GM19240 (cell line): Measurements from ENCODE around the gene PARD3B.

Experiments
- DNase-seq: peaks from one replicate; pipeline ENCODE4 v3.0.0; 2011; ENCODE audit warnings: low spot score; ENCODE audit not compliant: insufficient read length

Gene PARD3B

DNA sequence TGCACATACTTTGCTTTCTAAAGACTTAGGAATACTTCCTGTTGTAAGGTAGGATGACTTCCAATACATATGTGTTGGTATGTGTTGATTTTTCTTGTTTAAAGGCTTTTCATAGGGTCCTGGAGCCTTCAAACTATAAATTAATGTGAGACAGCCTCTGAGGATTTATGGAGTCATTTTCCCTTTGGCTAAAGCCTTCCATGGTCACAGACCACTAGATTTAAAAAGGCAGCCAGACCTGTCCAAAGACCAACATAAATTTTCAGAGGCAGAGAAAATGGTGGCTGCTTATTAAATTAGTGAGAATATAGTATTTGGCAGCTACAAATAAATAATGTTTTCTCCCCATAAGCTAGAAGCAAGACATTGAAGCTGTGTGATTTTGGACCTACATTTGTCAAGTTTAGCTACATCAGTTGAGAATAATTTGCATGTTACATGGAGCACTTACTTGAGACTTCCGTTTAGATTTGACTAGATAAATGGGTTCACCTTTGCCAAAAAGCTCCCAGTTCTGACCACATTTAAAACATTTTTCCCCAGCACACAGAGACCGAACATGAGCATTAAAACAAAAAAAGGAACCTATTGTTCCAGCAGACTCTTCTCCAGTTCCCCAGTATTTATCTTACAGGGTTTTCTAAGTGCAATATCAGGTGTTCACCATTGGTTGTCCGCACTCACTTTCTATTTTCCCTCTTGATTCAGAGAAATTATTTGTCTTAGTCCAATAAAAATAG lies 402.9 kb downstream of the PARD3B start:
- DNase-seq: no peak

DNA sequence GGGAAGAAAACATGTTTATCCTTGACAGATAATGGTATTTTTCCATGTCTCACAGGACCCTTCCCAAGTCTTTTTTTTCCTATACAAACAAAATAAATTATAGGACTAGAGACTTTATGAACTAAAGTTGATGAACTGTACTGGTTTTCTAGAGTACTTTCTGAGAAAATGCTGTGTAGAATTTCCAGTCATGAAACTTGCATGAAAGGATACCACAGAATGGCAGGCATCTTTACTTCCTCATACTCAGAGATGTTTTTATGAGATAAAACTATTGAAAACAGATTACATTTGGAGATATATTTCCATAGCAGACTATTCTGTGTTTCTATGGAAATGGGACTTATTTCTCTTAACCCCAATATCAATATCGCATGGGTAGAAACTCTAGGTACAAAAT lies 403.5 kb downstream of the PARD3B start:
- no peak for DNase-seq

DNA sequence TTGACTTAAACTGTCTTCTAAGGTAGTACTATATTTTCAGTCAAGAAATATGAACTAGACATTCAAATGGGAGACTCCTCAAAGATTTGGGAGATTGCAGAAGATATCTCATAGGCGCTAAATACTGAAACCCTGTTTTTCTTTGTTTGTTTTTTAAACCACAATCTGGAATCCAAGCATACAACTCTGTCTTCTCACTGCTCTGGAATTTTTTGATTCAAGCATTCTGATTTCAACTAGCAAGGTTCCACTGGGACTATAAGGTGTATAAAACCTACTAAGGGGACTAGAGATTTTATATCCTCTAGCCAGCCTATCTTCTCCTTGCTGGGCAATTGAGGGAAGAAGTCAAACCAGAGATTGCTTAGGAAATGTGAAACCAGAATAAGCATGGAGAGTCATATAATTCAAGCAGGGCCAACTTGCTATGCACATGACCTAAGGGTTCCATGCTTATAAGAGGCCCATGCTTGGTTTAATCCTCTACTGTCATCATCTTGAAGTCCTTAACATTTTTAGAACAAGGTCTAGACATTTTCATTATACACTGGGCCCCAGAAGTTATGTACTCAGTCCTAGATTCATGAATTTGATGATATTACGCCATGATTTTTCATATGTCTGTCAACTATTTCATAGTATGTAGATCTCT lies 405.5 kb downstream of the PARD3B start:
- no peak for DNase-seq

GRCh38 chr2:204958371-204958770 lies 413.1 kb downstream of the PARD3B start:
- DNase-seq: no peak

- DNase-seq: no peak
Measured at GRCh38 chr2:204964414-204964813, 419.1 kb downstream of the PARD3B start.

DNA sequence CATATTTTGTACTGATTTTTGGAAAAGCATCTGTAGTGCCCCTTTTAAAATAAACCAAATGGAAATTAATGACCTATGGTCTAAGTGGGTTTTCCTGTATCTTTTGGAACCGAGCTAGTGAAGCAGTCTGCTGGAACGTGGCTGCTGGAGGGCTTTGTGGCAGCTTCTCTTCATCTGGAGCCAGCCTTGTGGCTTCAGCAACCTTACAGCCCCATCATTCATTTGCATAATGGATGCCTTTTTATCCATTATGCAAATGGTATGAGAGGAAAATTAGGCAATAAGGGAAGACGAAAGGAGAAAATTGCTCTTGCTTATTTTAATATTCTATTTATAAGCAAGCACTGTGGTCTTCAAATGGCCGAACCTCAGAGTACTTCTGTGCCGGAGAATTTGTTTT lies 421.0 kb downstream of the PARD3B start:
- no peak for DNase-seq

DNA sequence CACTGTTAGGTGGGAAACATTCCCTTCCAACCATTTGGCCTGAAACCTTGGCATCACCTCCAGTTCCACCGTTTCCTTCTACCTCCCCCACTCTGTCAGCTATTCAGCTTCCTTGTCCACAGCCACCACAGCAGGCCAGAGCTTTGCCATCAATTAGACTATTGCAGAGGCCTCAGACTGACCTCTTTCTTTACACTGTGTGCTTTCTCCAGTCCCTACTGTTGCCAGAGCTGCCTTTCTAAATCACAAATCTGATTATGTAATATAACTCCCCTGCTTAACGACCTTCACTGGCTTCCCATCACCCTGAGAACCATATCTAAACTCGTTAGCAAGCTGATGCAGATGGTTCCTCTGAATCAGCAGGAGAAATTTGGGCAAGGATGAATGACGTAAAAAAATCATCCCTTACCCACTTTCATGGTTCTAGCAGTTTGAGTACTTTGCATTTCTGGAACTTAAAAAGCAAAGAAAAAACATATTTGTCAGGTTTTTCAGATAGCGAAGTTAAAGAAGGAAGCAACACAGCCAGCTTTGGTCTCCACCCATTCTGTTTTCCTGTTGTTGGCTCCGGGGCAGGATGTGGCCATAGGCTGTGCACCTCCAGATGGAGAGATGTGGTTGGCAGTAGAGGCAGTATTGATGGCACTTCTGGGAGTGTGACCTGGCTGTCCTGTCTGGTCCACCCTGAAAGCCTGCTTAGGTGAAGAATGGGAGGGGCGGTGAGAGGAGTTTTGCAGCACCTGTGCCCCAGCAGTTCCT lies 422.1 kb downstream of the PARD3B start:
- DNase-seq: no peak

GRCh38 chr2:204971206-204971907 lies 426.1 kb downstream of the PARD3B start:
- no peak for DNase-seq

DNA sequence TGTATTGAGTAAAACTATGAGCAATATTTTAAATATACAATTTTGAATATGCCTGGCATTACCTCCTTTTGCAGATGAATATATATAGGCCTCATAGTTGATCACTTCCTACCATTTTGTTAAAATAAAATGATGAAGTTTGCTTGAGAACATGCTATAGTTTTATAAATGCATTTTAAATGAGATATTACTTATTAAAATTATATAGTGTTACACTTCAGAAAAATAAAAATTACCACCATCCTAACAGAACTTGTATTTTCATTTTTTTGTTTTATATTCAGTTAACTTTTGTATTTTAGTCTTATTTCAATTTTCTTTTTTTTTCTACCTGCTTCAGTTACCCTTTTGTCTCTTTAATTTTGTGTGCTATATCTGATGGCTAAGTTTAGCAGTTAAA lies 426.9 kb downstream of the PARD3B start:
- DNase-seq: no peak

- no peak for DNase-seq
Measured at GRCh38 chr2:204972606-204973336, 427.5 kb downstream of the PARD3B start.

GRCh38 chr2:204973616-204974015 lies 428.3 kb downstream of the PARD3B start:
- no peak for DNase-seq

GRCh38 chr2:204974487-204974886 lies 429.2 kb downstream of the PARD3B start:
- no peak for DNase-seq

- DNase-seq: no peak
Measured at GRCh38 chr2:204977914-204978313, 432.6 kb downstream of the PARD3B start.

DNA sequence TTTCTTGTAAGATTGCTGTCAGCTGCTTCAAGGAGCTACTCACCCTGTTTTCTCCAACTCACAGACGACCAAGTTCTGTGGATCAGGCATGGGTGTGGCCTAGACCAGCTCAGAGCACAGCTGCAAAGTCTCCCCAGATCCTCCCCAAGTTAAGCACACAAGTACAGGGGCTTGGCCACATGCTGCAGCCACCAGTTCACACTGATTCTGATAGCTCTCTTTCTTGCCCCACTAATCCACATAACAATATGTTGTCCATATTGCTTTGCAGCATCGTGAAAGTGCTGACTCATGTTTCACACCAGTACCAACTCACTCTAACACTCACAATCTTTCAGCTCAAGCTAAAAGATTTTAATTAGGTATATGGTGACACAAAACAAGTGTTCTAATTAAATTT lies 437.0 kb downstream of the PARD3B start:
- no peak for DNase-seq

DNA sequence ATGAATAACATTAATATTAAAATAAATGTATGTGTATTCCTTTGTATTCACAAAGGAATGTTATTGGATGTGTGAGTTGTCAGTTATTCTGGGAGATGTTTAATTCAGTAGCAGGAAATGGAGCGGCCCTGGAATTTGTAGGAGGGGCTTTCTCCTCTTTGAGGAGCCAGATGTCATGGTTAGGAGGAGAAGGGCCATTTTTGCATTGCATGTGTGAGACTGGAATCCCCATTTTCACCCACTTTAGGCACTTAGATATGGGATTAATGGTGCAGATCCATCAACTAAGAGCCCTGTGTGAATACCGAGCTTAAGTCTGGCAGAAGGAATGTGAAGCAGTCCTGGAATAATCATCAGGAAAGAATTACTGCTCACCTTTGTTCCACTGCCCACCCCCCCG lies 439.2 kb downstream of the PARD3B start:
- DNase-seq: no peak

- DNase-seq: no peak
Measured at GRCh38 chr2:204986641-204987040, 441.4 kb downstream of the PARD3B start.

GRCh38 chr2:204988836-204989235 lies 443.6 kb downstream of the PARD3B start:
- no peak for DNase-seq

DNA sequence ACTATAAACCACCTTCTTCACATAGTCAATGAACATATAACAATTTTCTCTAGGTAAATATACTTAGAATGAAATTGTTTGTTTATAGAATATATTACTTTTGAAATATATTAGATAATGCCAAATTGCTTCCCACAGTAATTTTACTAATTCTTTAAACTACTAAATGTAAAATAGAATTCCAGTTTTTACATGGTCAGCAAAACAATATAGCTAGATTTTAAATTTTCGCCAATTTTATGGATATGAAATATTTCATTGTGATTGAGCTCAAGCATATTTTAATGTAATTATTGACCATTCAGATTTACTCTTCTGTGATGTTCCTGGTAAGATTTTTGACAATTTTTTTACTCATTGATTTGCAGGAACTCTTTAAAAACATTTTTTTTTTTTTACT lies 444.6 kb downstream of the PARD3B start:
- no peak for DNase-seq

- DNase-seq: no peak
Measured at GRCh38 chr2:205001300-205001966, 456.2 kb downstream of the PARD3B start.

GRCh38 chr2:205002390-205002789 lies 457.1 kb downstream of the PARD3B start:
- no peak for DNase-seq

GRCh38 chr2:205003288-205003687 lies 458.0 kb downstream of the PARD3B start:
- DNase-seq: no peak
